Activated CD4-positive, CD25-positive, alpha-beta regulatory T cell treated with anti-CD3 and anti-CD28 coated beads, Interleukin-2, amount 50 U/mL, for 16 hours (primary cell): ENCODE data around the gene CARD10.
"Not testable (repeated sequence)": the region's sequence is repeated elsewhere in the genome, so short reads cannot be mapped to it uniquely, and the experiment has no call there.

Experiments used
- DNase-seq: peaks from one replicate; pipeline ENCODE4 v3.0.0-alpha.2; 2020; ENCODE audit warnings: low read depth, low spot score

Gene CARD10

DNA sequence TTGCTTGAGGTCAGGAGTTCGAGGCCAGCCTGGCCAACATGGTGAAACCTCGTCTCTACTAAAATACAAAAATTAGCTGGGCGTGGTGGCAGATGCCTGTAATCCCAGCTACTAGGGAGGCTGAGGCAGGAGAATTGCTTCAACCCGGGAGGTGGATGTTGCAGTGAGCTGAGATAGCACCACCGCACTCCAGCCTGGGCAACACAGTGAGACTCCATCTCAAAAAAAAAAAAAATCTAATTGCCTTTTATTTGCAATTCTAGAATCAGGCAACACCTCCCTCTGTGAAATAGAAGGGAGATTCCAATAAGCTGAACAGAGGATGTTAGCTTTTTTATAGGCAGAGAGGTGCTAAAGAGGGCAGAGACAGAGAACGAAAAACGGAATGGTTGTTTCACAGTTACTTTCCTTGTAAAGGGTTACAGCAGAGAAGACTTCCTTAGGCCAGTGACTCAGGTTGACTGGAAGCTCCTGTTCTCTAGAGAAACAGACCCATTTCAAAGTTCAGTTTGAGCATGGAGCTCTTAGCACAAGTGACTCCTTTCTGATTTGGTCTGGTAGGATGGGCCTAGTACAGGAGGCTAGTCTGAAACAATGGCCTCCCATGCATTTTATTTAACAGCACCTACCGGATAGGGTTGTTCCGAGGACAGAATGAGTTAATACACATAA is 8.0 kb upstream of the CARD10 start:
- DNase-seq = not testable (repeated sequence)

DNA sequence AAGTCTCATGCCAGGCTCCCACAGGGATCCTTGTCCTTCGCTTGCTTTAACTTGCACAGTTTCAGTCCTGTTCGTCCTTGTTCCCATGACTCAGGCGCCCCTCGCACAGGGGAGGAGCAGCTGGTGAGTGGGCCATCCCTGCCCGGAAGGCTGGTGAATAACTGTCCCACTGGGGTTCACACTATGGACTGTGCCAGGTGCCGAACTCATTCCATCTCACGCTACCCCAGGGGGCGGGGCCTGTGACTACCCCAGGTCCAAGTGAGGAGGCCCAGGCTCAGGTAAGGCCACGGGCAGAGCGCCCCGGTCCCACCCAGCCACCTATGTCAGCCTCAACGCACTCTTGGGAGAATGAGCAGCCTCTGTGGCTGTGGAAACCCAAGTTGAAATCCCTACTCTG is 7.2 kb upstream of the CARD10 start:
- DNase-seq = no peak

DNA sequence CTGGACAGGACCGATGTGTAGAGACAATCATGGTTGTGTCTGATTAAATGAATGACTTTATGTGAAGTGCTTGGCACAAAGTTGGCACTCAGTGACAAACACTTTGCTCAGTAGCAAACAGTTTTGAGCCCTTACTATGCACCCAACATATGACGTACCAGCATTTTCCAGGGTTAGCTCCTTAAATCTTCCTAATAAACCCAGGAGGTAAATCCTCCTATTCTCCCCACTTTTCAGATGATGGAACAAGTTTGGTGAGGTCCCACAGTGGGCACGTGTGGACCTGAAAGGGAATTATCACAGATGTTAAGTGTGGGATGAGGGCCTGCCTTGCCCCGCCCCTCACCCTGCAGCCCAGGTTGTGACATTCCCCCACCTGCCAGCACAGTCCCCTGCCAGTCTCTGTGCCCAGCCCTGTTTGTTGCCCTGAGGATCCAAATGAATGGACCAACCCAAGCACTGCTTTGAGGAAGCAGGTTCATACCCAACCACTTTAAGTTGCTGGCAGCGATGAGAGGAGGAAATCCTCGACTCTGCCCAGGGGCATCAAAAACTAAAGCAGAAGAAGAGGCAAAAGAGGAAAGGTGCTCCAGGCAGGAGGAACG is 6.6 kb upstream of the CARD10 start:
- no peak for DNase-seq

DNA sequence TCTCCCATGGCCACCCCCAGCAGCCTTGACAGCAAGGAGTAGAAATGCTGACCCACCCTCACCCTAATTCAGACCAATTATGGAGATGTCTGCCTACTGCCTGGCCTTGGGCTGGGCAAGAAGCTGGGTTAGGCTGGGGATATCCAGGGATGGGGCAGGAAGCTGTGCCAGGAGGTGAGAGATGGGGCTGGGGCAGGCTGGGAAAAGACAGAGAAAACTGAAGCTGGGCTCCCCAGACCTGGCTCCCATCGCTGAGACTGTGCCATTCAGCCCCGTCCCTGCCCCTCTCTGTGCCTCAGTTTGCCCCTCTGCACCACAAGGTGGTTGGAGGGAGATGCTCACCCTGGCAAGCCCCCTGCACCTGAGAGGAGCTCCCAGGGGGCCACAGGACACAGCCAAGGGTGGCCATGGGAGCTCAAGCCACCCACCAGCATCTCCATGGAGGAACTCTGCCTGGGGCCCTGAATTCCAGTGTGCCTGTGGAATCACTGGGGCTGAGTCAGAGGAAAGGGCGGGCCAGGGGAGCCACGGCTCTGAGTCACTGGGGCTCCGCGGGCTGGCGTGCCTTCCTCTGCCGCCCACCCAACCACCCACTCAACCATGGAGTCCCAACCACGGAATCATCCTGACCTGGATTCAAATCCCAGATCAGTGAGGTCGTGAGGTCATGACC is 6.0 kb upstream of the CARD10 start:
- DNase-seq = no peak

GRCh38 chr22:37522482-37522881 is 3.3 kb upstream of the CARD10 start:
- DNase-seq = no peak

DNA sequence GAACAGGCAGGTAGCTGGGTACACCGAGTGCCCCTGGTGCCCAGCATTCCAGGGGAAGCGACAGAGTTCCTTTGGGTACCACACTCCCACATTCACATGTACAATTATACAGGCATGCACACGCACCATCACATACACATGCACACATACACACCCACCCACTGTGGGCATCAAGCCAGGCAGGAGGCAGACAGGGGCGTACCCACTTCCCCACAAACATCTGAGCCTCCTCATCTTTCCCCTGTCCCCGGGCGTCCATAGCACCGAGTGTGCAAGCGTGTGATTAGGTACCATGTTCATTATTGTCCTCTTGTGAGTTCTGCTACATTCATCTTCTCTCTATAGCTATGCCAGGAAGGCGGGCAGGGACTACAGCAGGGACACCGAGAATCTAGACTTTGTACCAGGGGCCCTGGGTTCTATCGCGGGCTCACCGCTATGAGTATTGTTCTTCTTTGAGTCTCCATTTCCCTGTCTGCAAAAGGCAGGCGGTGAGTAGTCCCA is 2.1 kb upstream of the CARD10 start:
- DNase-seq = no peak

DNA sequence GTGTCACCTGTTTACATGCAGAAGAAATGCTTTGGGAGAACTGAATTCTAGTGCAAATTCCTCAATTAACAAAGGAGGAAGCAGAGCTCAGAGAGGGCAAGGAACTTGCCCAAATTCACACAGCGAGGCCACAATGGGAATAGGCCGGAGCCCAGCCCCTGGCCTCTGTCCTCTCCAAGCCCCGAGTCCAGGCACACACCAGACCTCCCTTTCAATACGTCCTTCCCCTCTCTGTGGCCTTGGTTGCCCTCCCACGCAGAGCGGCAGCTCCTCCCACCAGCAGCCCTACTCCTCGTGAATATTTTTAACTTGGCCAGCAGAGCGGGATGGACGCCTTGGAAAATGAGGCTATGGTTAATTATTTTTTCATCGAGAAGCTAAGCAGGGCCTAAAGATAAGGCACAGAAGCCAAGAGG is 1.6 kb upstream of the CARD10 start:
- DNase-seq = no peak

- no peak for DNase-seq
Measured at GRCh38 chr22:37518509-37519267, 527 bp downstream of the CARD10 start.

- no peak for DNase-seq
Measured at GRCh38 chr22:37517826-37518450, 1.3 kb downstream of the CARD10 start.

- no peak for DNase-seq
Measured at GRCh38 chr22:37516456-37516855, 2.8 kb downstream of the CARD10 start.

DNA sequence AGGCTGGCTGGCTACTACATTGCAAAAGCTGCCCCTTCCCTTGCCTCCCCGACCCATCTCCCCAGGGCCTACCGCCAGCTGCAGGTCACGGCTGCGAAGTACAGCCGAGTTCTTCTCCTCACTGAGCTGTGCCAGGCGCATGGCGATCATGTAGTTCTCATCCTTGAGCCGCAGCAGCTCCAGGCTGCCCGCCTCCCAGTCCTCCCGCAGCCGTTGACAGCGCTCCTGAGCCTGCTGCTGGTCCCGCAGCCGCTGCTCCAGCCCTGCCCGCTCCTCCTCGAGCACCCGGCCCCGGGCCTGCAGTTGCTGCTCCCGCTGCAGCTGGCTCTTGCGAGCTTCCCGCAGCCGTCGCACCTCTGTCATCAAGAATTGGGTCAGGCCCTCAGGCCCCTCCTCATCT is 3.3 kb downstream of the CARD10 start:
- no peak for DNase-seq

DNA sequence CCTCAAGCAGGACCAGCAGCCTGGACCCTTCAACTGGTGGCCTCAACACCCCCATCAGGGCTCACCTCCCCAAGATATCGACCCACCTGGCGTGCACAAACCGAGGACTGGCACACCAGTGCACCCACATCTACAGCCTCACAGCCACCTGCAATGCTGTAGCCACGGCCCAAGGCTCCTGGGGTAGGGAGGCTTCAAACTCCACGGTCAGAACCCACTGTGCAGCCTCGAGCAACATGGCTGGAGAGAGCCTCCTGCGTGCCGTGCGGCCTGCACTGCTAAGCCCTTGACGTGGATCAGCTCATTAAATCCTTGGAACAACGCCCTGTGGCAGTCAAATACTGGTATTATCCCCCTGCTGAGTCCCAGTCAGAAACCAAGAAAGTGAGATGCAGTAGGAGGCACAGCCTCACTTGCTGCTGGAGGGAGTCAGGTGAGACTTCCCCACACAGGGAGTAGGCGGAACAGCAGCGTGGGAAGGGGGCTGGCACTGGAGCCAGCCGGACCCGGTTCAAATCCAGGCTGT is 4.6 kb downstream of the CARD10 start:
- no peak for DNase-seq

- no peak for DNase-seq
Measured at GRCh38 chr22:37511395-37512104, 7.7 kb downstream of the CARD10 start.

GRCh38 chr22:37510091-37510490 is 9.1 kb downstream of the CARD10 start:
- no peak for DNase-seq

DNA sequence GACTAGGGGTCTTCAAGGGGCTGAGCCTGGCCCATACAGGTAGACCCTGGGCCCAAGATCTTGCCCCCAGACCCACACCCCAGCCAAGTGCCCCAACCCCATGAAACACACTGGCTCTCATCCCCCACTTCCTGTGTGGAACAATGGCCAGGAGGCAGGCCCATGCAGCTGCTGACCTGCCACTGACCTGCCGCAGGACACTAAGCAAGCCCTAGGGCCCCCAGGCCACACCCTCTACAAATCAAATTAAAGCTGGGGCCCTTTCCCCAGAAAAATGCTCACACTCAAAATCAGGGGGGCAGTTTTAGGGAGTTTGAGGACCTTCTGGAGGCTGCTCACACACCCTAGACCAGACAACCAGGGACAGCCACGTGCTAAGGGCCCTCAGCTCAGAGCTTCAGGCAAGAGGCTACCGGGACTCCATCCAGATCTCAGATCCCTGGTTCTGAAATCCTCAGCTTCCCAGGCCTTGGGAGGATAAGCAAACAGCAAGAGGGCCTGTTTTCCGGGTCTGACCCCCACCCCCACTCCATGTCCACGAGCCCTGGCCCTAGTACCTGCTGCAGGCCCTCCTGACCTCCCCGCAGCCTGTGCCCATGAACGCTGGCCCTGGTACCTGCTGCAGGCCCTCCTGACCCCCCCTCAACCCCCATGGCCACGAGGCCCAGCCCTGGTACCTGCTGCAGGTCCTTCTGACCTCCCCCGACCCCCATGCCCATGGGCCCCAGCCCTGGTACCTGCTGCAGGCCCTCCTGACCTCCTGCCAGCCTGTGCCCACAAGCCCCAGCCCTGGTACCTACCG is 10.0 kb downstream of the CARD10 start:
- no peak for DNase-seq

DNA sequence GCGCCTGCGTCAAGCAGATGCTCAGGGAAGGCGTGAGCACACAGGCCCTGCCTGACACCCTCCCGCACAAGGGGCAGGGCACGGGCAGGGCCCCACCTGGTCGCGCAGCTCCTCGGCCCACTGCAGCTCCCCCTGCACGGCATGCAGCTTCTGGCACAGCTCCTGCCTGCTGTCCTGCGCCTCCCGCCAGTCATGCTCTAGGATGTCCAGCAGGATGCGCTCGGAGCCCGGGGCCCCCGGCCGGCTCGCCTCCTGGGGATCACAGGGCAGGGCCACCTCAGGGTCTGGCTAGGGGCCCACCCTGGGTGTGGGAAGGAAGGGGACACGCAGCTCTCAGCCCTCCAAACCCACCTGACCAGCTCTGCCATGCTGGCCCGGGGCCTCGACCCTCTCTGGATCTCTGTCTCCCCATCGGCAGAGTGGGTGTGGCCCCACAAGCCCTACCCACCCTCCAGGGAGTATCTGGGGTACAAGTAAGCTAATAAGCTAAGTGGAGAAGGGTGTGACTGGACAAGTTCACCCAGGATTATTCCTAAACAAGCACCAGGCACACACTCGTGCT is 10.7 kb downstream of the CARD10 start:
- no peak for DNase-seq

DNA sequence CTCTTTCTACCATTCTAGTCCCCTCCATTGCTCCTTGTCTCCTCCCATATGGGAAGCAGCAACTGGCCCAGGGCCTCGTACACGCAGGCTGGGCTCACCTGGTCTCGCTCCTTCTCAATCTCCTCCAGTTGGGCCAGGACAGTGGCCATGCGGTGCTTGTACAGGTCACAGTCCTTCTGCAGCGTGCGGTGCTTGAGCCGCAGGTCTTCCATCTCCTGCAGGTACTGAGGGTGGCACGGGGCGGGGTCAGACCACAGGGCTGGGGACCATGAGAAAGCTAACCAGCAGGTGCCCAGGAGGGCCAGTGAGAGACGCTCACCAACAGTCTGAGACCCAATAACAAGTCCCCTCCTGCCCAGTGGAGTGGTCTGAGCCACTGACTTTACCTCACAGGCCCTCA is 11.5 kb downstream of the CARD10 start:
- DNase-seq = no peak

- DNase-seq = no peak
Measured at GRCh38 chr22:37505989-37506388, 13.2 kb downstream of the CARD10 start.

DNA sequence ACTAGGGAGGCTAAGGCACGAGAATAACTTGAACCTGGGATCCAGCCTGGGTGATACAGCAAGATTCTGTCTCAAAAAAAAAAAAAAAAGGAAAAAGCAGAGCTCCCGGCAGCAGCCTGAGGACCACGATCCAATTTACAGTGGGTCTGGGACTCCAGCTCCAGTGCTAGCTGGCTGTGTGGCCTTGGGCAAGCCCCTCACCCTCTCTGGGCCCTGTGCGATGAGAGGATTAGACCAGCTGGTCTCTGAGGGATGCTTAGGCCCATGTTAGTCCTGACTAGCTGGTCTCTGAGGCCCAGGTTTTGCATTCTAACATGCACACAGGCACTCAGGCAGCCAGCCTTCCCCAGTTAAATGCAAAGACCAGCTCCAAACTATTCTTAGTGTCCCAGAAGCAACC is 13.7 kb downstream of the CARD10 start:
- DNase-seq = no peak

- no peak for DNase-seq
Measured at GRCh38 chr22:37504964-37505363, 14.3 kb downstream of the CARD10 start.
